Cortex of kidney (tissue), 1 donor: ENCODE results near the gene COLGALT1.

Experiments used
- DNase-seq: peaks from one replicate; lab custom pipeline; 2025; lab: John Stamatoyannopoulos, UW

COLGALT1 gene

DNA sequence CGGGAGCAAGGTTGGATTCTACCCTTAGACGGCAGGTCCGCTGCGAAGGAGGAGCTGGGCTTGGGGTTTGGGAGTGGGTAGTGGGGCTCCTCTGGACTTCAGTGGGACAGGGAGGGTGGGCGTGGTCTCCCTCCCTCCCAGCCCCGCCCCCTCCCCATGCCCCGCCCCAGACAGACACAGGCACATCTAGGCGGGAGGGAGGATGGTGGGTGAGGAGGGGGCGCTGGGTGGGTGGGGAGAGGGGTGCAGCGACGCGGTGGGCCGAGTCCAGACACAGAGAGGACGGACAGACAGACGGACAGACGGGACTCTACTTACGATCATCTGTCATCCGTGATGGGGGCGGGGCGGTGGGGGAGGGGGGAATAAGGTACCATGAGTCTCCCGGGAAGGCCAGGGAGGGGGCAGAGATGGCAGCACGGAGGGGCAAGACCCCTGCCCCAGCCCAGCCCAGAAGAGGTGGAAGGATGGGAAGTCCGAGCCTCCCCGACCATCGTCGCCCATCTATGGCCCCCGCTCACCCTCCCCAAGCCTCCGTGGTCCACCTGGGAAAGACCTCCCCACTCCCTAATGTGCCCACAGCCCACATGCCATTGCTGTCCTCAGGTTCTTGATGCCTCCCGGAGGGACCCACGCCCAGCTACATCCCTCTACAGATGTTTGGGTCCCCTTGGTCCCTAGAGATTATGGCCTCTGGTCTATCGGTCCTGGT is 67.9 kb downstream of the COLGALT1 start:
- DNase-seq = no peak

DNA sequence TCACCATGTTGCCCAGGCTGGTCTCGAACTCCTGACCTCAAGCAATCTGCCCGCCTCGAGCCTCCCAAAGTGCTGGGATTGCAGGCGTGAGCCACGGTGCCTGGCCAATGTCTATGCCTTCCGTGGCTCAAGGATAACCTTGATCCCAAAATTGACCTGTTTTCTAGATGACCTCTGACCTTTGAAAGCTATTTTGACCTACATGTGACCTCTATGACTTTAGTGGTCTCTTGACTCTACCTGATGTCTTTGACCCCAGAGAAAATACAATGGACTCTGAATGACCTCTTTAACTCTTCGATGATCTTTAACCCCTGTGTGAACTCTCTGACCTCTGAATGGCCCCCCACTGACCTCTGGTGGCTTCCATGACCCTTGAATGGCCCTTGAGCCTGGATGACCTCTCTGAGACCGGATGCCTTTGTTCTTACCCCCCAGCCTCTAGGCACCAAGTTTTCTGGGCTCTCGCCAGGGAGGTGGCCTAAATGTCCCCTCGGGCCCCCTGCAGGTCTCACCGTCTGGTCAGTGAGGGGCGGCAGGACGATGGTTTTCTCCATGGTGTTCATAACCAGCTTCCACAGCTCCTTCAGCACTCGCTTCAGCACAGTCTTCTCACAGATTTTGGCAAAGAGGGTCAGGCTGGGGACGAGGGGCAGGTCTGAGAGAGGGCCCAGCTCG is 69.0 kb downstream of the COLGALT1 start:
- no peak for DNase-seq

DNA sequence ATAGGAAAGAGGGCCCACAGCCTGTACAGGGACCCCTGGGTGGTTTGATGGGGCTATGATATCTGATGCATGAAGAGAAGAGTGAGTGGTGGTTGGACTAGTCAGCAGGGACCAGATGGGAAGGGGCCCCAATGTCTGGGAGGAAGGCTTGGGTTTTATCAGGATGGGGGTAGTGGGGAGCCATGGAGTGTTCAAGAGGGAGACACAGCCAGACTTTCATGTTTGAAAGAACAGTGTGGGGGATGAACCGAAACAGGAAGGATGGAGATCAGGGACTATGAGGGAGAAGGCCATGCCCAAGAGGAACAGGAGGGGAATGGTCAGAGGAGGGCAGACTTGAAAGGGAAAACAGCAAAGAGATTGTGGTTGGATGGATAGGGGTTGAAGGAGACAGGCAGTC is 69.6 kb downstream of the COLGALT1 start:
- no peak for DNase-seq

GRCh38 chr19:17625980-17626379 is 70.5 kb downstream of the COLGALT1 start:
- no peak for DNase-seq

DNA sequence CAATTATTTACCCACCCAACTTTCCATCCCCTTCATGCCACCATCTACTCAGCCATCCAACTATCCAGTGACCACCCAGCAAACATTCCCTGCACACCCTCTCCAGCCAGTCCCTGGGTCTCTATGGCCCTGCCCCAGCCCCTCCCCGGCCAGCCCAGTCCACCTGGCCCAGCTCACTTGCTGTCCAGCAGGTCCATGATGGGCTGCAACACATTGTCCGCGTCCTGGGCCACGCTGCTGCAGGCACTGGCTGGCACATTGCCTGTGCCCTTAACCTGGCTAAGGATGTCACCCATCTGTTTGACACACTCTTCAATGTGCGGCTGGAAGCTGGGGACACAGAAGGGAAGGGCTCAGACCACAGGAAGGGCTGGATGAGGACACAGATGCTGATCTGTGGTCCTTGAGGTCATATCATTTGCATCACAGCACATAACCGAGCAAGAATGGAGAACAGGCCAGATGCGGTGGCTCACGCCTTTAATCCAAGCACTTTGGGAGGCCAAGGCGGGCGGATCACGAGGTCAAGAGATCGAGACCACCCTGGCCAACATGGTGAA is 71.1 kb downstream of the COLGALT1 start:
- DNase-seq = no peak

DNA sequence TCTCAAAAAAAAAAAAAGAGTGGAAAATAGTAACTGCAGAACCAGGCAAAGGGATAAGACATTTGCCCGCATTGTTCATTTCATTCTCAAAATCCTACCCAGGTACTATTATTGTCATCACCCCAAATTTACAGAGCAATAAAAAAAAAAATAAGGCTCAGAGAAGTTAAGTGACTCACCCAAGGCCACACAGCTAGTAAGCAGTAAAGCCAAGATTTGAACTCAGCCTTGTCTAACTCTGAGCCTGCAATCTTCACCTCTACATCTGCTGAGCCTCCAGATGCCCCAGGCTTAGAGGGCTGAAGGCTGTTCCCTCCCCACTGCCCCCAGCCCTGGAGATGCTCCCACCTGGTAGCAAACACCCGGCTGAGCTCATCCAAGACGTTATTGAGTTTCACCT is 71.7 kb downstream of the COLGALT1 start:
- DNase-seq = no peak

DNA sequence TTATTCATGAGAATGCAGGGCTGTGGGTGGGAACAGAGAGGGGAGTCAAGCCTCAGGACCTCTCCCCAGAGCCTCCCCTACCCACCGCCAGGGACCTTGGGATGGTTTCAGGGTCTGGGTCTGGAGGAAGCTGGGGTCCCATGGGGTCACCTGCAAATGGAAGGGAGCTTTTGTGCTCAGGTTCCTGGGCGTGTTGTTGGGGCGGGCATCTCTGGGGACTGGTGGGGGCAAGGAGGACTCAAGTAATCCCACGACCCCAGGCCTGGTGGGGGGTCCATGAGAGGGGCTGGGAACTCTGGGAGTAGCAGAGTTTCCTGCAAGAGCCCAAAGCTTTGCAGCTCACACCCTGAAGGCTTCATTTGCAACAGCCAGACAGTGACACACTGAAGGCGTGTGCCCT is 72.5 kb downstream of the COLGALT1 start:
- no peak for DNase-seq

GRCh38 chr19:17629760-17630159 is 74.3 kb downstream of the COLGALT1 start:
- DNase-seq = no peak

GRCh38 chr19:17632577-17632976 is 77.1 kb downstream of the COLGALT1 start:
- DNase-seq = no peak
